Loucy (cell line): ENCODE measurements around the gene LCE2D.

Experiments used
- H2AFZ ChIP-seq: fragments of 200-600 bp; sonication (generic); 2 replicates; pipeline ENCODE4 v1.6.0; 2016; ENCODE audit warnings: antibody characterized with exemption, mild to moderate bottlenecking, low read length, moderate library complexity
- H3F3A ChIP-seq: fragments of 200-600 bp; 2 replicates; pipeline ENCODE4 v1.6.0; 2016; ENCODE audit warnings: antibody characterized with exemption, low read depth, mild to moderate bottlenecking
- H3K27me3 ChIP-seq: fragments of 200-600 bp; sonication (generic); 2 replicates; pipeline ENCODE4 v1.6.1; 2014; ENCODE audit warnings: low read length, mild to moderate bottlenecking; ENCODE audit not compliant: insufficient read depth, poor library complexity, severe bottlenecking
- H3K36me3 ChIP-seq: fragments of 200-600 bp; sonication (generic); 2 replicates; pipeline ENCODE4 v1.6.1; 2016; ENCODE audit warnings: low read length; ENCODE audit not compliant: insufficient read depth
- H3K4me1 ChIP-seq: fragments of 200-600 bp; sonication (generic); 2 replicates; pipeline ENCODE4 v1.5.1; 2014; ENCODE audit warnings: low read length, mild to moderate bottlenecking; ENCODE audit not compliant: insufficient read depth, poor library complexity, severe bottlenecking
- H3K4me2 ChIP-seq: fragments of 200-600 bp; sonication (generic); 2 replicates; pipeline ENCODE4 v1.6.0; 2014; ENCODE audit warnings: antibody characterized with exemption, low read length, low read depth, mild to moderate bottlenecking; ENCODE audit not compliant: poor library complexity, severe bottlenecking
- H3K4me3 ChIP-seq: fragments of 200-600 bp; sonication (generic); 2 replicates; pipeline ENCODE4 v1.5.1; 2014; ENCODE audit warnings: low read length, mild to moderate bottlenecking, mixed read lengths; ENCODE audit not compliant: poor library complexity, severe bottlenecking
- H3K79me2 ChIP-seq: fragments of 200-600 bp; sonication (generic); 2 replicates; pipeline ENCODE4 v1.6.1; 2014; ENCODE audit warnings: low read length; ENCODE audit not compliant: insufficient read depth
- H3K9ac ChIP-seq: fragments of 200-600 bp; sonication (generic); 2 replicates; pipeline ENCODE4 v1.6.0; 2014; ENCODE audit warnings: mild to moderate bottlenecking, low read depth, low read length, moderate library complexity; ENCODE audit not compliant: poor library complexity, severe bottlenecking
- H3K9me2 ChIP-seq: fragments of 200-600 bp; sonication (generic); replicated peaks from 2 replicates; pipeline ENCODE4 v1.6.1; 2016; ENCODE audit warnings: low read depth, low read length, mixed read lengths
- H3K9me3 ChIP-seq: fragments of 200-600 bp; sonication (generic); 2 replicates; pipeline ENCODE4 v1.6.1; 2014; ENCODE audit warnings: mild to moderate bottlenecking, antibody characterized with exemption, low read length, low read depth; ENCODE audit not compliant: insufficient read depth
- H4K20me1 ChIP-seq: fragments of 200-600 bp; sonication (generic); 2 replicates; pipeline ENCODE4 v1.6.0; 2014; ENCODE audit warnings: antibody characterized with exemption, low read length, mild to moderate bottlenecking; ENCODE audit not compliant: insufficient read depth, poor library complexity, severe bottlenecking
- EZH2phosphoT487 ChIP-seq: fragments of 200-600 bp; IDR thresholded peaks from 2 replicates; pipeline ENCODE4 v1.6.1; 2018; ENCODE audit warnings: antibody characterized with exemption, mild to moderate bottlenecking, moderate library complexity, borderline replicate concordance
- TF ChIP-seq, protein P1 (sequence below): fragments of 200-600 bp; sonication (generic); conservative IDR thresholded peaks from 2 replicates; pipeline ENCODE4 v1.5.1; 2014; ENCODE audit warnings: mild to moderate bottlenecking, antibody characterized with exemption, low read length

LCE2D gene

DNA sequence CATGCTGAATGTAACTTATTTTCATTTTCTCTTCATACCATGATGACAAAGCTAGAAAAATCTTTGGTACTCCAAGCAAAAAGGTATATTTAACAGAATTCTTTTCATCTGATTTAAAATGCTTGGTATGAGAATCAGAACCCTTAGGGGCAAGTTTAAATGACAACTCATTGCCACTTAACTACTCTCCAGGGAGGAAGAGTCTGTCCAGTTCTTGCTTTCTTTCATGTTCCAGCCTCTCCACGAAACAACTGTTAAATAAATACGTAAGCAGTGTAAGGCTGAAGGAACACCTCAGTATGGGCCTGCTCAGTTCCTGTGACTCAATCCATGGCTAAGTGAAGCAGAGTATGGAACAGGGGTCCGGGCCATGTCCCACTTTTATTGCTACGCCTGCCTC is 36.6 kb downstream of the LCE2D start:
- TF ChIP-seq EZH2phosphoT487 = no peak
- Histone ChIP-seq H3K9ac (no peak overlapping the region), H3K27me3 (no peaks in the 10 kb centered on the region), H4K20me1 (no peaks in the 10 kb centered on the region), H3F3A (no peaks in the 10 kb centered on the region), H3K9me3 (no peaks in the 10 kb centered on the region), H3K4me1 (no peaks in the 10 kb centered on the region), H3K4me3 (no peak overlapping the region), H2AFZ (no peak overlapping the region), H3K79me2 (no peaks in the 10 kb centered on the region), H3K4me2 (no peak overlapping the region), H3K9me2 (no peaks in the 10 kb centered on the region), H3K36me3 (no peaks in the 10 kb centered on the region)

DNA sequence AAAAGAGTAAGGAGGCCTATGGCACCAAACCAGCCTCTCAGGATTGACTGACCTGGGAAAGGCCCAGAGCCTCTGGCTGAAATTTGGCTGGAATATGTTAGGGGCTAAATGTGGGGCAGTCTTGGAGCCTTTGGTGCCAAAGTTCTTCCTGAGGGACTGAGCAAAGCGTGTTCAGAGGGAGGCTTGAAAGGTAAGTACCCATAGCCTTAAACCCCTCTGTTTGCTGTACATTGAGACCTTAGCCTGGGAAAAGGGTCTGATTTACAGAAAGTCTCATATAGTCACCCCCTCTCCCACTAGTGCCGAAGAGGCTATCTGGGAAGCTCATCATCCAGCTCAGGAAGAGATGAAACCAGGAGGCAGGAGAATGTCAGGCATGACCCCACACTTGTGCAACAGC is 44.7 kb downstream of the LCE2D start, which contains the start of gene LCE4A:
LCE4A (plus strand) TSS at position 301 of the 400 bp plus-strand sequence. CDS start 916 bp downstream, outside the sequence.
- Histone ChIP-seq H3K36me3 (no peaks in the 10 kb centered on the region), H2AFZ (no peak within 1 kb of the TSS), H3K4me2 (no peak within 1 kb of the TSS), H3F3A (no peaks in the 10 kb centered on the region), H3K79me2 (no peaks in the 10 kb centered on the region), H3K9me3 (no peaks in the 10 kb centered on the region), H3K4me1 (no peaks in the 10 kb centered on the region), H3K9ac (no peak within 1 kb of the TSS), H3K4me3 (no peak within 1 kb of the TSS), H3K9me2 (no peaks in the 10 kb centered on the region), H4K20me1 (no peaks in the 10 kb centered on the region), H3K27me3 (no peaks in the 10 kb centered on the region)
- TF ChIP-seq, protein P1, sequence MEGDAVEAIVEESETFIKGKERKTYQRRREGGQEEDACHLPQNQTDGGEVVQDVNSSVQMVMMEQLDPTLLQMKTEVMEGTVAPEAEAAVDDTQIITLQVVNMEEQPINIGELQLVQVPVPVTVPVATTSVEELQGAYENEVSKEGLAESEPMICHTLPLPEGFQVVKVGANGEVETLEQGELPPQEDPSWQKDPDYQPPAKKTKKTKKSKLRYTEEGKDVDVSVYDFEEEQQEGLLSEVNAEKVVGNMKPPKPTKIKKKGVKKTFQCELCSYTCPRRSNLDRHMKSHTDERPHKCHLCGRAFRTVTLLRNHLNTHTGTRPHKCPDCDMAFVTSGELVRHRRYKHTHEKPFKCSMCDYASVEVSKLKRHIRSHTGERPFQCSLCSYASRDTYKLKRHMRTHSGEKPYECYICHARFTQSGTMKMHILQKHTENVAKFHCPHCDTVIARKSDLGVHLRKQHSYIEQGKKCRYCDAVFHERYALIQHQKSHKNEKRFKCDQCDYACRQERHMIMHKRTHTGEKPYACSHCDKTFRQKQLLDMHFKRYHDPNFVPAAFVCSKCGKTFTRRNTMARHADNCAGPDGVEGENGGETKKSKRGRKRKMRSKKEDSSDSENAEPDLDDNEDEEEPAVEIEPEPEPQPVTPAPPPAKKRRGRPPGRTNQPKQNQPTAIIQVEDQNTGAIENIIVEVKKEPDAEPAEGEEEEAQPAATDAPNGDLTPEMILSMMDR = no peak
- TF ChIP-seq EZH2phosphoT487 = no peak
